NCI-H2081 treated with DMSO at 0.1 percent for 48 hours (cell line): ENCODE results near the gene PAF1.
"Not testable (repeated sequence)": the region's sequence is repeated elsewhere in the genome, so short reads cannot be mapped to it uniquely, and the experiment has no call there.

Experiments used
- DNase-seq: peaks from one replicate; lab custom pipeline; 2025; lab: John Stamatoyannopoulos, UW

PAF1 gene

GRCh38 chr19:39381910-39382611 lies 8.8 kb downstream of the PAF1 start:
- DNase-seq = no peak

GRCh38 chr19:39380521-39381502 lies 10.1 kb downstream of the PAF1 start:
- DNase-seq = no peak

GRCh38 chr19:39379865-39380396 lies 11.0 kb downstream of the PAF1 start:
- DNase-seq = no peak

- DNase-seq = not testable (repeated sequence)
Measured at GRCh38 chr19:39379366-39379765, 11.5 kb downstream of the PAF1 start.

- no peak for DNase-seq
Measured at GRCh38 chr19:39377373-39378362, 13.2 kb downstream of the PAF1 start.

- no peak for DNase-seq
Measured at GRCh38 chr19:39375929-39376328, 15.0 kb downstream of the PAF1 start.

- DNase-seq = no peak
Measured at GRCh38 chr19:39372941-39373340, 18.0 kb downstream of the PAF1 start.

- DNase-seq = no peak
Measured at GRCh38 chr19:39372047-39372802, 18.7 kb downstream of the PAF1 start.

GRCh38 chr19:39370735-39371134 lies 20.2 kb downstream of the PAF1 start:
- DNase-seq = no peak

- DNase-seq = no peak
Measured at GRCh38 chr19:39369200-39369599, 21.7 kb downstream of the PAF1 start.

GRCh38 chr19:39365531-39365930 lies 25.4 kb downstream of the PAF1 start:
- DNase-seq = no peak

- no peak for DNase-seq
Measured at GRCh38 chr19:39363901-39364457, 26.9 kb downstream of the PAF1 start.

GRCh38 chr19:39362682-39363657 lies 27.9 kb downstream of the PAF1 start:
- no peak for DNase-seq

GRCh38 chr19:39360599-39360998 lies 30.3 kb downstream of the PAF1 start:
- no peak for DNase-seq

- DNase-seq = no peak
Measured at GRCh38 chr19:39359026-39359425, 31.9 kb downstream of the PAF1 start.

GRCh38 chr19:39356647-39357046 lies 34.3 kb downstream of the PAF1 start:
- no peak for DNase-seq

GRCh38 chr19:39356073-39356472 lies 34.8 kb downstream of the PAF1 start:
- no peak for DNase-seq

- no peak for DNase-seq
Measured at GRCh38 chr19:39355253-39355652, 35.7 kb downstream of the PAF1 start.
